ENCODE data around the gene ABHD10.

- TF ChIP-seq CTCF (IDR thresholded peaks at IDR 0.05; ENCODE audit: insufficient read depth, low read length, poor library complexity, severe bottlenecking) = no peak
- TF ChIP-seq EZH2phosphoT487 (conservative IDR thresholded peaks at IDR 0.05; ENCODE audit: low read length) = no peak
Observed at GRCh38 chr3:112010636-112011035, 31.8 kb downstream of the ABHD10 start.

Measured in SU-DHL-6 (cell line).